NCI-H146 treated with DMSO at 0.1 percent for 48 hours (cell line): ENCODE data around the gene OR14A16.

Source experiments
- DNase-seq: peaks from one replicate; lab custom pipeline; 2025; ENCODE audit not compliant: unreplicated experiment; lab: John Stamatoyannopoulos, UW

OR14A16 gene

DNA sequence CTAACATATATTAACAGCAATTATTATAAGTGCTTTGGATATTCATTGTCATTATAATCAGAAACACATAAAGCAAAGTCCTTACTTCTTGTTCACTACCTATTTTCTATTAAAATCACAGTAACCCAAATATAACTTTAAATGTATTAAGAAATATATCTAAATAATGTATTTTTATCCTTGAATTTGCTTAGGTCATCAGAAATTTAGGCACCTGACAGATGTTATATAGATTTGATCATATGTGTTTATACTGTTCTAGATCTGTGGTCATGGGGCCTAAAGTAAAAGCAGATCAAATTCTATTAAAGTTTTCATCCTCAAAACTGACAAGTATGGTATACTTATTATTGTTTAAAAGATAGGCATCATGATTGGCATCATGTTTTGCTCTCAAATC is 54.3 kb downstream of the OR14A16 start:
- no peak for DNase-seq
